Retinal pigment epithelial cell (primary cell): ENCODE data around the gene OPRL1.

Experiments used
- DNase-seq: peaks from one replicate; pipeline ENCODE4 v3.0.0-alpha.2; 2010; ENCODE audit warnings: low read depth
- H3K4me3 ChIP-seq: 2 replicates; pipeline ENCODE4 v1.5.1; 2011; ENCODE audit warnings: mild to moderate bottlenecking, low read length, control low read depth, moderate library complexity
- CTCF ChIP-seq: conservative IDR thresholded peaks from 2 replicates; pipeline ENCODE4 v1.5.1; 2011; ENCODE audit warnings: low read depth, low read length, control low read depth, inconsistent platforms

Gene OPRL1

GRCh38 chr20:64092258-64093012, 12.6 kb downstream of the OPRL1 start:
- H3K4me3 ChIP-seq, result no peak overlapping the region
- no peak for TF ChIP-seq CTCF
- no peak for DNase-seq

GRCh38 chr20:64093013-64093503, 13.2 kb downstream of the OPRL1 start:
- DNase-seq, result no peak
- no peak for TF ChIP-seq CTCF

GRCh38 chr20:64095455-64095854, 15.6 kb downstream of the OPRL1 start:
- H3K4me3 ChIP-seq, result no peak overlapping the region
- TF ChIP-seq CTCF, result no peak
- DNase-seq, result no peak

More at GRCh38 chr20:64093013-64093503, 13.2 kb downstream of the OPRL1 start:
- H3K4me3 ChIP-seq, result no peak overlapping the region

GRCh38 chr20:64095927-64096326, 16.0 kb downstream of the OPRL1 start:
- DNase-seq, result no peak
- H3K4me3 ChIP-seq, result no peak overlapping the region
- TF ChIP-seq CTCF, result no peak

- H3K4me3 ChIP-seq, result no peak overlapping the region
- DNase-seq, result no peak
- TF ChIP-seq CTCF, result no peak
Observed at GRCh38 chr20:64096535-64096934, 16.7 kb downstream of the OPRL1 start.

GRCh38 chr20:64098471-64099013, 18.7 kb downstream of the OPRL1 start:
- DNase-seq, result no peak
- TF ChIP-seq CTCF, result no peak
- no peak overlapping the region for H3K4me3 ChIP-seq
